NCI-H345 treated with DMSO at 0.1 percent for 48 hours (cell line): ENCODE measurements around the gene IL36B.

ENCODE experiments used
- DNase-seq: peaks from one replicate; lab custom pipeline; 2025; ENCODE audit not compliant: unreplicated experiment; lab: John Stamatoyannopoulos, UW

IL36B gene

GRCh38 chr2:113076954-113077669 lies 24.4 kb upstream of the IL36B start:
- no peak for DNase-seq

DNA sequence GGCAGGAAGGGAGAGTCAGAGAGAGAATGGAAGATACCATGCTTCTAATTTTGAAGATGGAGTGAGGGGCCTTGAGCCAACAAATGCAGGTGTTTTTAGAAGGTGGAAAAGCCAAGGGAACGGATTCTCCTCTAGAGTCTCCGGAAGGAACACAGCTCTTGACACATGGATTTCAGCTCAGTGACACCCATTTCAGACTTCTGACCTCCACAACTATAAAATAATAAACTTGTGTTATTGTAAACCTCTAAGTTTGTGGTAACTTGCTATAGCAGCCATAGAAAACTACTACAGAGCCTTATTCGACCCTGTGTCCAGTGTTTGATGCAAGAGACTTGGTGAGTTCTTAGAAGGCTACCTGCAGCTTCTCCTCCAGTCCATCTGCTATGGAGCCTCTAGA lies 22.9 kb upstream of the IL36B start:
- no peak for DNase-seq

GRCh38 chr2:113075030-113075429 lies 22.4 kb upstream of the IL36B start:
- DNase-seq = no peak

DNA sequence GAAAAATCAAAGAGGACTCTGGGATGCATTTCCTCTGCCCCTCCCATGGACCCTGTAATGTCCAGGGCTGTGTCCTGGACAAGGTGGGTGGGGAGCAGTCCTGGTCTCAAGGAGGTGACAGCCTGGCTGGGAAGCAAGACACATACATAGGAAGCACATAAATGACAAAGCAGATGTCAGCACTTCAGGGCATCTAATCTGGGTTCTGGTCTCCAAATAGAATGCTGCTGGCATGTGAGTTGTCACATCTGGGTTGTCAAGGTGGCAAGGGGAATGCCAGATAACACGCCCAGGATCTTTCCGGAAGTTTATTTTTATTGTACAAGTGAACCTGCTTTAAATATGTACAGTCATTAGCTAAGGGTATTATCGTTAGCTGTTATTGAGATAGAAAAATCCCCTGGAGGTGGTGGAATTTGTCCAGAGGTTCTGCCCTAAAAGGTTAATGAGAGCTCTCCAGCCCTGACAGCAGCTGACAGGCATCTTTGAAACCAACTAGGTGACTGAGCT lies 20.7 kb upstream of the IL36B start:
- DNase-seq = no peak

- DNase-seq = no peak
These were observed 19.9 kb upstream of the IL36B start for GRCh38 chr2:113072584-113072983.

GRCh38 chr2:113070606-113070975 lies 17.9 kb upstream of the IL36B start:
- no peak for DNase-seq

DNA sequence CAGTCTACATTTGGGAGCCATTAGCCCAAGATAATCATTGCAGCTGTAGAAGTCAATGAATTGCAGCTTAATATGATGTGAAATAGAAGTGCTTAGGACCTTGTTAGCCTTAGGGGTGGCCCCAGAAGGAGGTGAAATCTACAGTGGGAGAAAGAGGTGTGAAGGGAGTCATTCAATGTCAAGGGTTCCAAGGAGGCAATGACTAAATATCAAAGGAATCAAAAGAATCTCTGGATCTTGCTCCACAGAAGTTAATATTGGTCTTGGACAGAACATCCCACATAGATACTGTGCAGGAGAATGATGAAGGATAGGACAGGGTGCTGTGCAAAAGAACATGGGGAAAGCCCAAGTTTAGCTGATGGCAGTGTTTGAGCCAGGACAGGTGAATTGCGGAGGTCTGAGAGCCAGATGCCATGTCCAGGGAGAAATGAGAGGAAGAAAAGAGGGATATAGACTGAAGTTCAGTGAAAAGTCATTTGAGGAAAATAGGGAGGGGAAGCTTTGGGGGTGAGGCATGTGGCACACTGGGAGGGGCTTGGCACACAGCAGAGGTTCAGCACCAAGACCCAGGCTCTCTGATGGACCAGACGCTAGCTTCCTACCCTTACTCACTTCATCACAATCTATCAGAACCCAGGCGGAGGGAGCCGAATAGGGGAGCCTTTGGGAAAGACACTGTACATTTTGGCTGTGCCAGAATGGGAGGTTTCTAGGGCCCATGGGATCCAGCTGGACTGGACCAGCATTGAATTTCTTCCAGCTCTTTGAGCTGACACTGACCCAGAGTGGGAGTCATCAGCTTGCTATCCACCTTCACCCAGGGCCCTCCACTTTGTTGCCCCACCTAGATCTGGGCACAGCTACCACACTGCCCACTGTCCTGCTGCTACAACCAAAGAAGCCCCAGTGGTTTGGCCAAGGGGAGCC lies 17.3 kb upstream of the IL36B start:
- no peak for DNase-seq

- DNase-seq = no peak
These were observed 16.2 kb upstream of the IL36B start for GRCh38 chr2:113068706-113069485.

DNA sequence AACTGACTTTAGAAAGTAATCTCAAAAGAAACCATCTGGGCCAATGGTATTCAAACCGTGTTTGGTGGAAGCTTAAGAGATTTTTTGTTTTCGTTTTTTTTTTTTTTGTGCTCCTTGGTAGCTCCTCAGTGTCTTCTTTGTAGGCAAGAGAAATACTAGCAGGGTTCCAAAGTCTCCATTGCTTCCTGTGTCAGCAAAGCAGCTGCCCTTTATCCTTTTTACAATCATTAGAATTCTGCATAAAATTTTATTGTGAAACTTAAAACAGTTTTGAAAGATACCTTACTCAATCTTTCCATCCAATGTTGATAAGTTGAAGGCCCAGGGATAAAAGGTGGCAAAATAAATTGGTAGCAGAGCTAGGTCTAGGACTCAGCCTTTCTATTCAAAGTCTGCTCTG lies 15.6 kb upstream of the IL36B start:
- no peak for DNase-seq

DNA sequence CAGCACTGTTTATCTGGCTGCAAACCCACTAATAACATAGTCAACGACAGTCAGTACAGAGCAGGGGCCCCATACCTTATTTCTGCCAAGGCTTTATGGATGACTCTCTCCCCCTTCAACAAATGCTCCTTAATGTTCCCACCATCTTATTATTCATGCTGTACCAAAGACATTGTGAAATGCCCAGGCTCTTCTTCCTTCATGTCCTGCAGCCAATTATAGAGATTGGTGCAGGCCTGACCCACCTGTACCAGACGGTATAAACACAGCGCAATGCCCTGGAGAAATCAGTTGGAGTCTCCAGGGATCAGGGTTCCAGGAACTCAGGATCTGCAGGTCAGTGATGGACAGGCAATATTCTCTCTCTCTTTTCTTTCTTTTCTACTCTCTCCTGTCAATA lies 15.0 kb upstream of the IL36B start, which contains the start of gene IL1F10:
Gene IL1F10 (plus strand): TSS at position 290 of the 400 bp plus-strand sequence. CDS start 4,769 bp downstream, outside the sequence.
- DNase-seq = no peak

DNA sequence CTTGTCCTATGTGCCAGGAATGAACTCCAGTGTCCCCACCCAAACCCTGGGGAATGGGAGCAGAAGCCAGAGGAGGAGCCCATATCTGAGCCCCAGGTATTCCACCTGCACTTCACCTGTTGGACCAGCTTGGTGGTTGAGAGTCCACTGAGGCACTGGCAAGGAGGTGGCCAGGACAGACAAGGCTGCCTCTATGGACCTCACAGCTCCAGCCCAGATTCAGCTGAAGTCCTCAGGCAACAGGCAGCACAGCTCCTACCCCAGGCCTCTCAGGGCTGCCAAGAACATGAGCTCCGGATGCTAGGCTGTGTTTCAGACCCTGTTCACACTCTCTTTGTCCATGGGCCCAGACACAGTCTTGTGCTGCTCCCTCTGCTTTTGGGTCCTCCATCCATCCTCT lies 12.2 kb upstream of the IL36B start:
- DNase-seq = no peak

GRCh38 chr2:113064281-113064680 lies 11.6 kb upstream of the IL36B start:
- no peak for DNase-seq

GRCh38 chr2:113061896-113062770 lies 9.5 kb upstream of the IL36B start:
- DNase-seq = no peak

DNA sequence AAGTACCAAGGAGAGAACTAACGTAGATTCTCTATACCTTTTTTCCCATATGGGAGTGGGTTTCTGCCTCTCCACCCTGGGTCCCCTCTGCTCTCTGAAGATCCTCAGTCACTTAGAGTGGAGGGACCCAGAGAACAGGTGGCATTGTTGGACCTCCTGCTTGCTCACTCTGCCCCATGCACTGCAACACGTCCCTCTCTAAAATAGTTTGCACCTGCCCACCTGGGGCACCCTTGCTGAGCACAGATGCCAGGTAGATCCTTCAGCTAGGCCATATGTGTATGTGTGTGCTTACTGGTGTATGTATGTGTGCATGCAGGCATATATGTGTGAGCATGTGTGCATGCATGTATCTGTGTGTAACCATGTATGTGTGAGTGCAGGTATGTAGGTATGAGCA lies 8.6 kb upstream of the IL36B start:
- no peak for DNase-seq

DNA sequence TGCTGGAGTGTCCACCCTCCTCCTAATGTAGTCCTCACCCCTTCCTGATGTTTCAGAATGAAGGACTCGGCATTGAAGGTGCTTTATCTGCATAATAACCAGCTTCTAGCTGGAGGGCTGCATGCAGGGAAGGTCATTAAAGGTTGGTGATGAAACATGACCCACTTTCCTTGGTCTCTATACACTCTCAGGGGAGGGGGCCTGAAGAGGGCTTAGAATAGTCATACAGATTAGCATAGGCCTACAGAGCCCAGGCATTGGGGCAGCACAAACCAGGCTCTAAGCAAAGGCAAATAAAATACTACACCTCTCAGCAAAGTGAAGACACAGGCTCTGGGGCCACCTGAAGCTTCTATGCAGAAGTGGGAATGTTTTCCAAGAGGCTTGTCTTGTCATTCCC lies 8.1 kb upstream of the IL36B start:
- DNase-seq = no peak

- DNase-seq = no peak
These were observed 7.7 kb upstream of the IL36B start for GRCh38 chr2:113060396-113060795.

- no peak for DNase-seq
These were observed 6.6 kb upstream of the IL36B start, which contains the start of gene IL36RN for GRCh38 chr2:113058998-113059960. Gene IL36RN, plus strand, starts transcription at chr2:113059198. Its CDS starts 241 bp downstream, at chr2:113059439.

- no peak for DNase-seq
These were observed 5.8 kb upstream of the IL36B start for GRCh38 chr2:113058411-113058994.

- no peak for DNase-seq
These were observed 4.5 kb upstream of the IL36B start for GRCh38 chr2:113057117-113057516.
